Retina (tissue), 1 donor: ENCODE data around the gene TPM4.
"Not testable (repeated sequence)": the region's sequence is repeated elsewhere in the genome, so short reads cannot be mapped to it uniquely, and the experiment has no call there.

Experiments used
- DNase-seq: peaks from one replicate; pipeline ENCODE4 v3.0.0-alpha.2; 2016

Gene TPM4

GRCh38 chr19:16074488-16075365 is 1.6 kb upstream of the TPM4 start:
- no peak for DNase-seq

DNA sequence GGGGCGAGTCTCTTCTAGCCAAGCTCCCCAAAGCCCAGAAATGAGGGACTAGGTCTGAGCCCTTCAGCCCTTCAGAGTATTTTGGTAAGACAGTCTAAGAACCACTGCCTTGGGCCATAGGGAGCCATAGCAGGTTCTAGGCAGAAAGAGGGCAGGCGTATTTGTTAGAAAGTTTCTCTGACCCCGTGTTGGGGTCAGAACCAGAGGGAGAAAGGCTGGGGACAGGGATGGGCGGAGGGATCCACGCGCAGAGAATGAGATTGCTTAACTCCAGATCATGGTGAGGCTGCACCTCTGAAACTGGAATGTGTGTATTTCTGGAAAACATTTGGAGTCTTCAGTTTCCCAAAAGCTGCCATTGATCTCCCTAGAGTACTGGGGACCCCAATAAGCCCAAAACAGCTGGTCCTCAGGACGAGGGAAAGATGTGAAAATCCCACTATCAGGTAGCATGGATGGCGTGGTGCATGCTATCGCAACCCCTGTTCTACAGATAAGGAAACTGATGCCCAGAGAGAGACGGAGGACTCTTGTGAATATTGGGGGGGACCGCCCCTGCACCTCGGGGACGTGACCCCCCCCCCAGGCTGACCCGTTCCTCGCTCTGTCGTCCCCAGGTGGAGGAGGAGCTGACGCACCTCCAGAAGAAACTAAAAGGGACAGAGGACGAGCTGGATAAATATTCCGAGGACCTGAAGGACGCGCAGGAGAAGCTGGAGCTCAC is 703 bp upstream of the TPM4 start:
- DNase-seq = no peak

DNA sequence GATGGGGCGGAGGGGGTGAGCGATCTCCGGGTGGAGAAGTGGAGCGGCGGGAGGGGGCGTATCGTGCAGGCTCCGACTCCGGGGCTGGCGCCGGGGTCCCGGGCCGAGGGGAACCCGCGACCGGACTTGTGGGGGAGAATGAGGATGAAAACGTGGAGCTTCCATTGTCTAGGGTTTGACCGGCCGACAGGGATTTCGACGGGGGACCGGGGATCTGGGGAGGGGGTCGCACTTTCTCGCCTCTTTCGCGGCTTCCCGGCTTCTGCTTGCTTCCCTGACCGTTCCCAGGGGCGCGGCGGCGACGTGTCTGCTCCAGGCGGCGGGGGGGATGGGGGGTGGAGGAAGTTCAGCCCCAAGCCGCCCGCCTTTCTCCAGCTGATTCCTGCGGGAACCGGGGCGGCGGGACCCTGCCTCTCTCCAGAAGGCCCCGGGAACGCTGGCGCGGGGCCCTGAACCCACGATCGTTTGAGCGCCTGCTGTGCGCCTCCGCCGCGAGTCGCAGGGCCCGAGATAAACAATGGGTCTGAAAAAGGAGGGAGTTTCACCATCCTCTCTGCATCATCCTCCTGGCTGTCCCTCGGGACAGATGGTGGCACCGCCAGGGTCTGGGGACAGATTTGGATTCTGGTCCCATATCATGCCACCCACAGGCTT is 790 bp downstream of the TPM4 start:
- DNase-seq = peak; percentile 80

DNA sequence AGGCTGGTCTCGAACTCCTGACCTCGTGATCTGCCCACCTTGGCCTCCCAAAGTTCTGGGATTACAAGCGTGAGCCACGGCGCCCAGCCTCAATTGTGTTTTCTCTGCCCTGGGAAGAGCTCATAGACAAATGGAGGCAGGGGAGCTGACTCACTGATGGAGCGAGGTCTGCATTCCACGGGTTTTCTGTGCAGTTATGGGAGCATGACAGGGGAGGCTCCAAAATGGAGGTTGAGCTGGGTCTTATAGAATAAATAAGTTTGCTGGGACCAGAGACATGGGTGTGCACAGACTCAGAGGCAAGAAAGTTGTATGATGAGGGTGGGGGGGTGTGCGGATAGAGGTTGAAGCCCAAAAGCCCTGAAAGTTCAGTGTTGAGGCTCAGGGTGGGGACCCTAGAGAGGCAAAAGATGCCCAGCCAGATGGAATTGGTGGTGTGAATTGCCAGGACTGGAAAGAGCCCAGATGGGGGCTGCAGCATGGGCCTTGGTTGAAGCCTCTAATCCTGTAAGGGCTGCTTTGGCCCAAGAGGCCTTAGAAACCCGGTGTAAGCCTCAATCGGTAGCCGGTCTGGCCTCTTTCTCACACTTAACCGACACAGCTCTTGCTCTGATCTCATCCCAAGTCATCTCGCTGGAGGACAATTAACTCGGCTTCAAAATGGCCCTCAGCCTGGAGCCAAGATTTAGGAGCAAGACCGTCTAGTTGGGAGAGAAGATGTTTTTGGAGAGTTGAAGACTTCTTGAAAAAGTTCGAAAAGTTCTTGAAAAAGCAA is 1.9 kb downstream of the TPM4 start:
- peak; percentile 35 for DNase-seq

DNA sequence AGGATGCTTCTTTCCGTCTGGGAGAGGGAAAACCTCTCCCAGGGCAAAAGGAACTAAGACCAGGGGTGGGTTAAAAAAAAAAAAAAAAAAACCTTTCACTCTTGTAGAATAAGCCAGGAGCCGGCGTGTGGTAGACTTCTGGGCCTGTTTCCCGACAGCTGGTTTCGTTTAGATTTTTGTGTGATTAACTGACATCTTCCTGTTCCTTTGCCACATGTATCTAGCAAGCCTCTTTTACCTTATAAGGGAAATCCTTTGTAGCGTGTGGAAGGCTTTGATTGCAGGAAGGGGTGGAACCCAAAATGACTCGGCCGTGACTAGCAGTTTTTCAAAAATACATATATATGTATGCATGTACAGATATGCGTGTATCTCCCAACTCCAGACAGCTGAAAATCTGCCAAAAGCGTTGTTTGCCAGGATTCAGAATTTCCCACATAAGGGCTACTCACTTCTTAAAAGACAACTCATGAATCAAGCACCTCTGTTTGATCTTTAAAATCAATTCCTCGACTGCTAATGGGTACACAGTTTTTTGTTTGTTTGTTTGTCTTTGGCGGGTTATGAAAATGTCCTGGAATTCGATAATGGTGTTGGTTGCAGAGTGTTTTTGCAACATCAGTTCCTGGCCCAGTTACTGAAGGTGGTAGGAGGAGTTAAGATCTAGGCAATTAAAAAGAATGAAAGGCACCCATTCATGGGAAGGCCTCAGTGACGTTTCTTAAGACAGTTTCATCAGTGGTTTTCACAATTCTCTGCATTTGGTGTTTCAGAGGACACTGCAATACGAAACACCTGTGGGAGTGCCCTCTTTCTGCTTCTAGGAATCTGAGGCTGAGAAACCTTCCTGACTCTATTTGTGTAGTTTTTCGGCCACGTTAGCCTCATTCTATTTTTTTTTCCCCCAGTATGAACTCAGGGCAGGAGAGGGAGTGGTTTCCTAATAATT is 2.7 kb downstream of the TPM4 start:
- DNase-seq = peak; percentile 24

- no peak for DNase-seq
These were observed 7.9 kb downstream of the TPM4 start for GRCh38 chr19:16084067-16084685.

DNA sequence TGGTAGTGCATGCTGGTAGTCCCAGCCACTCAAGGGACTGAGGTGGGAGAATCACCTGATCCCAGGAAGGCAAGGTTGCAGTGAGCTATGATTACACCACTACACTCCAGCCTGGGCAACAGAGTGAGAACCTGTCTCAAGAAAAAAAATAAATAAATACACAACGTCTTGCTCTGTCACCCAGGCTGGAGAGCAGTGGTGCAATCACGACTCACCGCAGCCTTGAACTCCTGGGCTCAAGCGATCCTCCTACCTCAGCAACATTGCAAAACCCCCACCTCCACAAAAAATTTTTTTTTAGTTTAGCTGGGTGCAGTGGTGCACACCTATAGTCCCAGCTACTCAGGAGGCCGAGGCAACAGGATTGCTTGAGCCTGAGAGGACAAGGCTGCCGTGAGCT is 8.8 kb downstream of the TPM4 start:
- DNase-seq = no peak

DNA sequence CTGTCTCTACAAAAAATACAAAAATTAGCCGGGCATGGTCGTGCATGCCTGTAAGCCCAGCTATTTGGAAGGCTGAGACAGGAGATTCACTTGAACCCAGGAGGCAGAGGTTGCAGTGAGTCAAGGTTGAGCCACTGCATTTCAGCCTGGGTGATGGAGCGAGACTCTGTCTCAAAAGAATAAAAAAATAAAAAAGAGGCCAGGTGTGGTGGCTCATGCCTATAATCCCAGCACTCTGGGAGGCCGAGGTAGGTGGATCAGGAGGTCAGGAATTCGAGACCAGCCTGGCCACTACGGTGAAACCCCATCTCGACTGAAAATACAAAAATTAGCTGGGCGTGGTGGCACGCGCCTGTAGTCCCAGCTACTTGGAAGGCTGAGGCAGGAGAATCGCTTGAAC is 11.1 kb downstream of the TPM4 start:
- not testable (repeated sequence) for DNase-seq

- DNase-seq = no peak
These were observed 11.6 kb downstream of the TPM4 start for GRCh38 chr19:16087940-16088339.

GRCh38 chr19:16088351-16089009 is 12.2 kb downstream of the TPM4 start:
- no peak for DNase-seq

GRCh38 chr19:16089010-16089846 is 12.9 kb downstream of the TPM4 start:
- no peak for DNase-seq

DNA sequence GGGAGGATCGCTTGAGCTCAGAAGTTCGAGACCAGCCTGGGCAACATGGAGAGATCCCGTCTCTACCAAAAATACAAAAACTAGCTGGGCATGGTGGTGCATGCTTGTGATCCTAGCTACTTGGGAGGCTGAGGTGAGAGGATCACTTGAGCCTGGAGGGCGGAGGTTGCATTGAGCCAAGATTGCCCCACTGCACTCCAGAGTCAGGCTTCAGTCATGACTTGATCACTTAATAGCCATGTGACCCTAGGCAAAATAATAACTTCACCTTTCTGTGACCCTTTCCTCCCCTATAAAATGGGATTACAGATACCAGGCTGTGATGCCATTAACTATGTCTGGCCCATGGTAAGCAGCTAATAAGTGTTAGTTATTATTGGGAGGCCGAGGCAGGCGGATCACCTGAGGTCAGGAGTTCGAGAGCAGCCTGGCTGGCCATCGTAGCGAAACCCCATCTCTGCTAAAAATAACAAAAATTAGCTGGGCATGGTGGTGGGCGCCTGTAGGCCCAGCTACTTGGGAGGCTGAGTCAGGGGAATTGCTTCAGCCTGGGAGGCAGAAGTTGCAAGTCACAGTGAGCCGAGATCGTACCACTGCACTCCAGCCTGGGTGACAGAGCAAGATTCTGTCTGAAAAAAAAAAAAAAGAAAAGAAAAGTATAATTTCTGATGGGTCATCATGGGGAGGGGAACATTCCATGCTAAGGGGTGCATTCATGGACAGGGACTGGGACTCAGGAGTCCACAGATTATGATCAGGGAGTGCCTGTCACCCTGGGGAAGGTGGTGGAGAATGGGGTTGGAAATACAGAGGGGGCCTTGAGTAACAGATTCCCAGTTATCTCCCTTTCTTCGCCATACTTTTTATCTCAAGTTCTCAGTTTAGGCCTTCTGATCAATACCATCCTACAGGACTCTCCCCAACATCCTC is 15.5 kb downstream of the TPM4 start:
- no peak for DNase-seq

GRCh38 chr19:16094360-16095070 is 18.2 kb downstream of the TPM4 start:
- DNase-seq = no peak

DNA sequence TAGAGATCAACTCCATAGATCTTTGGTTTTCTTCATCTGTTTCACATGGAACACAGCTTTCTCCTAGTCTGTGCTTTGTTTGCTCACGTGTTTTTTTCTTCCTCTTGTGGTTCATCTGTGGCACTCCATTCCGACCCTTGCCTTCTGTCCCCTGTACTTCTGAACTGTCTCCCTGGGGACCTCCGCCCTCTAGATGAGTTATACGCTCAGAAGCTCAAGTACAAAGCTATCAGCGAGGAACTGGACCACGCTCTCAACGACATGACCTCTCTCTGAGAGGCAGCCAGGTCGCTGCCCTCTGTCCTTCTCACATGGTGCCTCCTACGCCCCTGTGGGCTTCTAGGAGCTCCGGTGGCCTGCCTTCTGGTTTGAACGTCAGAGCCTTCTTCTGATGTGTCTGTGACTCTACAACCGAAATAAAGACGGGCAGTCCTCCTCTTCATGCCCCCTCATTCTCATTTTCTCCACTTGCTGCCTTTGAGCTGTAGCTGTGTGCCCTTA is 18.8 kb downstream of the TPM4 start:
- DNase-seq = no peak

DNA sequence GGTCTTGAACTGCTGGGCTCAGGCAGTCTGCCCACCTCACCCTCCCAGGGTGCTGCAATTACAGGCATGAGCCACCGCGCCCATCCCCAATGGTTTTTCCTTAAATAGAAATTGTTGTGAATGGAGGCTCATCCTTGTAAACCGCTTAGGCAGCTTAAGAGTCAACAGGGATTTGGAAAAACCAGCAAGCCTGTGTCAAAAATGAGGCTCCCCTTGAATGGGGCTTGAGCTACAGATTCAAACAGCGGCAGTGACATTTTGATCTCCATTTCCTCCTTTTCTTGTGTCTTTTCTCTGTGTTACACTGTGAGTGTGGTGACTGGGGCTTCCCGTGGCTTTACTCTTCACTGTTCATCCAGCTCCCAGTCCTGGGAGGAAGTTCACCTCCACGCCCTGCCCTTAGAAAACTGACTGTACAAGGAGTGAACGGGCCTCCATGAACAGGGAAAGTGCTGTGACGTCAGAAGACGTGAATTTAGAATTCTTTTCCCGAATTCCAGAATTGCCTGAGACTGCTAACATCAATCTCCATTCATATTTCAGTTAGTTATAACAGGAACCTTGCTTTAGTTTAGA is 20.1 kb downstream of the TPM4 start:
- DNase-seq = no peak

DNA sequence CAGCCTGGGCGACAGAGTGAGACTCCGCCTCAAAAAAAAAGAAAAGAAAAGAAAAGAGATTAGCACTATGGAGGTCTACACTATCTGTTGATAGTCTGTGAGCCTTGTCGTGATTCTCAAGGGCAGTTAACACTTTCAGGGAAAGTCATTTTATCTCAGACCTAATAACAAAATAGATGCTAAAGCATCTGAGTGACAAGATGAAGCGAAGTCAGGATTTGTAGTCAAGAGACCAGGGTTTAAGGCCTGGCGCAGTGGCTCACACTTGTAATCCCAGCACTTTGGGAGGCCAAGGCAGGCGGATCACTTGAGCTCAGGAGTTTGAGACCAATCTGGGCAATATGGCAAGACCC is 22.1 kb downstream of the TPM4 start:
- no peak for DNase-seq

DNA sequence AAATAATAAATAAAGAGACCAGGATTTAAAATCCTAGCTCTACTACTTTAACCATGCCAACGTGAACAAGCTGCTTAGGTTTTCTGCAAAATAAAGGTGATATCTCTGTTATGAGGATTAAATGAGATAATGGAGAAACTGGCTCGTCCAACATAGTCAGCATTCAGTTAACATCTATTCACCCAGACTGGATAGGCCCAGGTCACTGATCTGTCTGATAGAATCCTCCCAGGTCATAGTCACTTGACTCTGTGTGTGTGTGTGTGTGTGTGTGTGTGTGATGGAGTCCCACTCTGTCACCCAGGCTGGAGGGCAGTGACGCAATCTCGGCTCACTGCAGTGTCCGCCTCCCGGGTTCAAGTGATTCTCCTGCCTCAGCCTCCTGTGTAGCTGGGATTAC is 22.5 kb downstream of the TPM4 start:
- no peak for DNase-seq
